Activated CD4-positive, alpha-beta T cell treated with anti-CD3 and anti-CD28 coated beads, Interleukin-2, amount 10 ng/mL, durations not matched to agents 7 days and 5 days (primary cell): ENCODE data around the gene AMPD1. TPM values are rescaled to one million over a fixed set of nuclear protein-coding genes. Genes with fewer than 3 reads are reported as not detected.
A peak's percentile ranks its signal among the peaks of the same experiment; 100 is the strongest.

ENCODE experiments used
- CTCF ChIA-PET: fragments of 350-600 bp; sonication (Branson Sonifier 250); formaldehyde crosslinking; loops from one replicate; lab custom pipeline; 2021; ENCODE audit warnings: antibody characterized with exemption; lab: Charles Lee
- POLR2A ChIA-PET: fragments of 350-600 bp; sonication (Branson Sonifier 250); formaldehyde crosslinking; loops from one replicate; lab custom pipeline; 2021; ENCODE audit warnings: antibody characterized with exemption; lab: Charles Lee
- DNase-seq: peaks from one replicate; pipeline ENCODE4 v3.0.0-alpha.2; 2020
- H3K27ac Mint-ChIP-seq: one replicate; pipeline ENCODE4 v1.8.0; 2021; ENCODE audit warnings: mild to moderate bottlenecking, moderate library complexity, mixed read lengths
- H3K27me3 Mint-ChIP-seq: one replicate; pipeline ENCODE4 v1.8.0; 2021; ENCODE audit warnings: mixed read lengths
- H3K36me3 Mint-ChIP-seq: one replicate; pipeline ENCODE4 v1.8.0; 2021; ENCODE audit warnings: low read depth, mixed read lengths
- H3K4me1 Mint-ChIP-seq: one replicate; pipeline ENCODE4 v1.8.0; 2021; ENCODE audit warnings: mixed read lengths
- H3K4me3 Mint-ChIP-seq: one replicate; pipeline ENCODE4 v1.8.0; 2021; ENCODE audit warnings: mild to moderate bottlenecking, moderate library complexity, mixed read lengths
- H3K9me3 Mint-ChIP-seq: one replicate; pipeline ENCODE4 v1.8.0; 2021; ENCODE audit warnings: mixed read lengths
- total RNA-seq, 2 experiments: library from RNA; stranded (reverse); gene quantifications; one replicate each; pipeline ENCODE4 v1.2.3, GENCODE V29; 2021

AMPD1 gene
- total RNA-seq, 2 experiments from 2014 or later: not detected

- DNase-seq: no peak
- no peaks in the 10 kb centered on the region for H3K4me1 Mint-ChIP-seq
- H3K27me3 Mint-ChIP-seq: peaks cover 22% of the 10 kb centered on the region
- POLR2A ChIA-PET: interaction anchor here (0.6 kb wide), 1 partner anchor 145 kb away, joined by 3 read pairs; no protein-coding TSS in a partner anchor
- no peak overlapping the region for H3K27ac Mint-ChIP-seq
- H3K4me3 Mint-ChIP-seq: no peak overlapping the region
- H3K9me3 Mint-ChIP-seq: no peaks in the 10 kb centered on the region
- CTCF ChIA-PET: interaction anchor here (0.7 to 1.0 kb wide), 2 partner anchors 8 to 743 kb away, joined by 3 to 4 read pairs; no protein-coding TSS in a partner anchor
- H3K36me3 Mint-ChIP-seq: no peaks in the 10 kb centered on the region
These were observed 2.4 kb downstream of the AMPD1 start for GRCh38 chr1:114692947-114693346.

DNA sequence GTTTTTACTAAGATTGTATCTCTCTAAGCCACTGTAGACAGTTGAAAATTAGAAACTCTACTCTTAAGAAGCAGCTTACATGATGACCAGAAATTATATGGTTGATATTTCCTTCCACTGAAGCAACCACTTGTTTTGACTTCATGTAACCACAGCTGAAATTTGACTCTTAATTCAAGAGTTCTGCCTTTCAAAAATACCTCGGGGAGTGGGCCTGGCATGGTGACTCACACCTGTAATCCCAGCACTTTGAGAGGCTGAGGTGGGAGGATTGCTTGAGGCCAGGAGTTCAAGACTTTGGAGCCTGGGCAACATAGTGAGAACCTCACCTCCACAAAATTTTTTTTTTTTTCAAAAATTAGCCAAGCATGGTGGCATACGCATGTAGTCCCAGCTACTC is 4.3 kb downstream of the AMPD1 start:
- H3K9me3 Mint-ChIP-seq: no peaks in the 10 kb centered on the region
- H3K36me3 Mint-ChIP-seq: no peaks in the 10 kb centered on the region
- ChIA-PET POLR2A (no interaction called here), CTCF (interaction anchor here (0.7 kb wide), 1 partner anchor 978 kb away, joined by 3 read pairs; no protein-coding TSS in a partner anchor)
- no peaks in the 10 kb centered on the region for H3K4me1 Mint-ChIP-seq
- H3K4me3 Mint-ChIP-seq: no peak overlapping the region
- H3K27ac Mint-ChIP-seq: no peak overlapping the region
- peaks cover 33% of the 10 kb centered on the region for H3K27me3 Mint-ChIP-seq
- no peak for DNase-seq

GRCh38 chr1:114690148-114690547 is 5.2 kb downstream of the AMPD1 start:
- CTCF ChIA-PET: no interaction called here
- no peaks in the 10 kb centered on the region for H3K4me1 Mint-ChIP-seq
- H3K36me3 Mint-ChIP-seq: no peaks in the 10 kb centered on the region
- DNase-seq: no peak
- no peak overlapping the region for H3K4me3 Mint-ChIP-seq
- H3K27me3 Mint-ChIP-seq: peaks cover 33% of the 10 kb centered on the region
- no peaks in the 10 kb centered on the region for H3K9me3 Mint-ChIP-seq
- H3K27ac Mint-ChIP-seq: no peak overlapping the region
- POLR2A ChIA-PET: no interaction called here

DNA sequence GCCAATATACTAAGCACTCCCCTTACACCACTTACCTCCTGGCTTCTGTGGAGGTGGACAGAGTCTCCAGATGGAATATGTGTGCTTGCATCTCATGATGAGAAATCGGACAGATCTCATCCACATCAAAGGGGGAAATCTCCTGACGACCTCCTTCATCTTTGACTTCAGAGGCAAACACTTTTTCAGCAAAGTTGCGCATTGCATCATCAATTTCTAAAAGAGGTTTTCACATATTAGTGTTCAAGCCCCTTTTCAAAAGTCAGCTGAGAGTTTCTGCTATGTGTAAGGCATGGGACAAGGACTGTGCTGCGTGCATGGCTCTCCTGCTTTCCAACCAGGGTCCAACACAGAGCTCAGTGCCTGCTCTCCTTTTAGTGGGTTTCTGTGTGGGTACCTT is 6.8 kb downstream of the AMPD1 start:
- Mint-ChIP-seq H3K4me1 (no peaks in the 10 kb centered on the region), H3K27me3 (peaks cover 40% of the 10 kb centered on the region), H3K9me3 (no peaks in the 10 kb centered on the region), H3K36me3 (no peaks in the 10 kb centered on the region), H3K27ac (no peak overlapping the region), H3K4me3 (no peak overlapping the region)
- CTCF ChIA-PET: no interaction called here
- DNase-seq: no peak
- POLR2A ChIA-PET: no interaction called here

DNA sequence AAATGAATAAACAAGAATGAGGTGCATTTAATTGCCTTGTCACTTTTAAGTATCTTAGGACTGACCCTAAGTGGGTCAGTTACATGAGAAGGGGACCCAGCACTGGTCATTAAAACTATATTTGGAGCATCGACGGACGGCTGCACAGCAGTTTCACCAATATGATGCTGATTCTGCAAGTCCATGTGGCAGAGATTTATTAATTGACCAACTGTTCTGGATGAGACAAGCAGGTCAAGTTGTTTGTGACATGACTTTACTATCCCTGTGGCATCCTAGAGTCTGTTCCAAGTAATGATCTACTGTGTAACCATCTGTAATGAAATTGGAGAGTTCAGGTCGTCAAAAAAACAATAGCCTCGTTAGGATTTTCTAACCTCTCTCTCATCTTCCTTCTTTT is 9.5 kb downstream of the AMPD1 start:
- POLR2A ChIA-PET: no interaction called here
- CTCF ChIA-PET: no interaction called here
- Mint-ChIP-seq H3K36me3 (no peaks in the 10 kb centered on the region), H3K27me3 (peaks cover 44% of the 10 kb centered on the region), H3K4me1 (no peaks in the 10 kb centered on the region), H3K27ac (no peak overlapping the region), H3K4me3 (no peak overlapping the region), H3K9me3 (no peaks in the 10 kb centered on the region)
- no peak for DNase-seq

DNA sequence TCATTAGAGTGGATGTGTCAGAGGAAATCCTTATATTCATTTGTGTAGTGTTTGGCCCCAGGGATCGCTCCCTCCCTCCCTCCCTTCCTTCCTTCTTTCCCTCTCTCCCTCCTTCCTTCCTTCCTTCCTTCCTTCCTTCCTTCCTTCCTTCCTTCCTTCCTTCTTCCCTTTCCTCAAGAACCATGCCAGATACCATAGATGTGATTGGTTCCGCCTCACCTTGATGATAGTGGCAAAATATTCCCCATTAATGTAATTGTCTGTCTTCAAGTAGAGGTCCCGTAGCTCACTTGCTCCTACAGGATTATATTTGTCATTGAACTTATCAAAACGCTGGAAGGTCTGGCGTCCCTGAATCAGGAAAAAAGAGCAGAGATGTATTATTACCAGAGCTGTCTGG is 17.7 kb downstream of the AMPD1 start:
- Mint-ChIP-seq H3K9me3 (no peaks in the 10 kb centered on the region), H3K27me3 (peaks cover 34% of the 10 kb centered on the region), H3K4me1 (no peaks in the 10 kb centered on the region), H3K4me3 (no peak overlapping the region), H3K27ac (no peak overlapping the region), H3K36me3 (no peaks in the 10 kb centered on the region)
- CTCF ChIA-PET: no interaction called here
- no peak for DNase-seq
- POLR2A ChIA-PET: no interaction called here

- Mint-ChIP-seq H3K4me1 (no peaks in the 10 kb centered on the region), H3K4me3 (no peak overlapping the region), H3K27ac (no peak overlapping the region), H3K36me3 (no peaks in the 10 kb centered on the region), H3K27me3 (peaks cover 36% of the 10 kb centered on the region), H3K9me3 (no peaks in the 10 kb centered on the region)
- CTCF ChIA-PET: no interaction called here
- no peak for DNase-seq
- POLR2A ChIA-PET: no interaction called here
These were observed 19.2 kb downstream of the AMPD1 start for GRCh38 chr1:114676115-114676514.

DNA sequence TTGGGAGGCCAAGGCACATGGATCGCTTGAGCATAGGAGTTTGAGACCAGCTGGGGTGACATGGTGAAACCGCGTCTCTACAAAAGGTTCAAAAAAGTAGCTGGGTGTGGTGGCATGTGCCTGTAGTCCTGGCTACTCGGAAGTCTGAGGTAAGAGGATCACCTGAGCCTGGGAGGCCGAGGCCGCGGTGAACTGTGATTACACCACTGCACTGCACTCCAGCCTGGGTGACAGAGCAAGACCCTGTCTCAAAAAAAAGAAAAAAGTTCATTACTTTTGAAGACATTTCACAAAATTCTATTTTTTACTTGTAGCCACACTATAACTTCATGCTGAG is 23.4 kb downstream of the AMPD1 start:
- peaks cover 27% of the 10 kb centered on the region for H3K27me3 Mint-ChIP-seq
- no peaks in the 10 kb centered on the region for H3K36me3 Mint-ChIP-seq
- POLR2A ChIA-PET: no interaction called here
- no peak overlapping the region for H3K27ac Mint-ChIP-seq
- DNase-seq: no peak
- H3K9me3 Mint-ChIP-seq: no peaks in the 10 kb centered on the region
- CTCF ChIA-PET: interaction anchor here (1.5 to 1.6 kb wide), 2 partner anchors 211 to 325 kb away, joined by 3 to 5 read pairs; no protein-coding TSS in a partner anchor
- H3K4me1 Mint-ChIP-seq: peaks cover 11% of the 10 kb centered on the region
- H3K4me3 Mint-ChIP-seq: no peak overlapping the region

DNA sequence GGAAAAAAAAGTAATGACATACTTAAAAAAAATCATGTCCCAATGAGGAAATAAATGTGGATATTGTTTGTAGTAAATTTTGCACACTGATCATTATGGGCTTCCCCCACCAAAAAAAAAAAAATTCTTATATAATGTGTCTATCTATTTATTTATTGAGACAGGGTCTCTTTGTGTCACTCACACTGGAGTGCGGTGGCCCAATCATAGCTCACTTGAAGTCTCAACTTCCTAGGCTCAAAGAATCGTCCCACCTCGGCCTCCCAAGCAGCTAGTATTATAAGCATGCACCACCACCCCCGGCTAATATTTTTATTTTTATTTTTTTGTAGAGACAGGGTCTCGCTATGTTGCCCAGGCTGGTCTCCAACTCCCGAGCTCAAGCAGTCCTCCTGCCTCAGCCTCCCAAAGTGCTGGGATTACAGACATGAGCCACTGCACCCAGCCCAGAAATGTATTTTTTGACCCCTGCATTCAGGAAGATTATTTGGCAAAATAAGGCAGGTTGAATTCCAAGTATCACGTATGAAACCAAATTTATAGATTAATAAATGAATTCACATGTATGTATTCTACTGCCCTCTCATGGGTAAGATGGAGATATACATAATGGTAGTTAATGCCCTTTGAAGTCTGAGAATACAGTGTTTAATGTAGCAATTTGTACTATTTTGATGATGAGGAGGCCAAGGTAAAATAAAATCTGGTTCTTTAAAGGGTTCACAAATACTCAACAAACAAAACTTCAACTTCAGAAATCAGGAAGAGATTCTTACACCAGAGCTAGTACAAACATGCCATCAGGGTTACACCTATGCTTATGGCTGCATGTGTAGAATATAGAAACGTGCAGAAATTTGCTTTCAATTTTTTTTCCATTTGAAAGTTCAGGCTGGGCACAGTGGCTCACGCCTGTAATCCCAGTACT is 24.1 kb downstream of the AMPD1 start:
- Mint-ChIP-seq H3K9me3 (no peaks in the 10 kb centered on the region), H3K4me1 (peaks cover 11% of the 10 kb centered on the region), H3K36me3 (no peaks in the 10 kb centered on the region), H3K27me3 (peaks cover 27% of the 10 kb centered on the region), H3K4me3 (no peak overlapping the region), H3K27ac (no peak overlapping the region)
- CTCF ChIA-PET: interaction anchor here (1.5 to 1.6 kb wide), 2 partner anchors 211 to 324 kb away, joined by 3 to 5 read pairs; no protein-coding TSS in a partner anchor
- POLR2A ChIA-PET: interaction anchor here (0.7 kb wide), 1 partner anchor 1795 kb away, joined by 3 read pairs; no protein-coding TSS in a partner anchor
- no peak for DNase-seq

GRCh38 chr1:114670083-114671010 is 25.0 kb downstream of the AMPD1 start:
- peaks cover 31% of the 10 kb centered on the region for H3K27me3 Mint-ChIP-seq
- ChIA-PET CTCF (interaction anchor here (1.3 to 1.6 kb wide), 3 partner anchors 40 to 323 kb away, joined by 4 to 5 read pairs (median 4); no protein-coding TSS in a partner anchor), POLR2A (no interaction called here)
- H3K4me1 Mint-ChIP-seq: peaks cover 11% of the 10 kb centered on the region
- peak overlapping the region; percentile 85 for H3K27ac Mint-ChIP-seq
- DNase-seq: peak; percentile 87
- H3K36me3 Mint-ChIP-seq: no peaks in the 10 kb centered on the region
- peak overlapping the region; percentile 94 for H3K4me3 Mint-ChIP-seq
- H3K9me3 Mint-ChIP-seq: no peaks in the 10 kb centered on the region

- Mint-ChIP-seq H3K36me3 (no peaks in the 10 kb centered on the region), H3K27me3 (peaks cover 27% of the 10 kb centered on the region), H3K27ac (peak within 1 kb of the TSS; percentile 85), H3K9me3 (no peaks in the 10 kb centered on the region), H3K4me1 (peaks cover 11% of the 10 kb centered on the region), H3K4me3 (peak within 1 kb of the TSS; percentile 94)
- DNase-seq: no peak
- CTCF ChIA-PET: interaction anchor here (1.3 kb wide), 2 partner anchors 39 to 323 kb away, joined by 4 read pairs; no protein-coding TSS in a partner anchor
- POLR2A ChIA-PET: interaction anchor here (0.7 kb wide), 1 partner anchor 201 kb away, joined by 3 read pairs; no protein-coding TSS in a partner anchor
These were observed 25.7 kb downstream of the AMPD1 start, which contains the start of gene DENND2C for GRCh38 chr1:114669562-114670082. Gene DENND2C (minus strand): TSS chr1:114670049. CDS start chr1:114625984, 44,065 bp downstream.
